GM12878 (cell line): ENCODE data around the gene AEBP2. TPM values are rescaled to one million over a fixed set of nuclear protein-coding genes. Genes with fewer than 3 reads are reported as not detected.
A peak's percentile ranks its signal among the peaks of the same experiment; 100 is the strongest.

Source experiments
- ATAC-seq: fragments of 200-7000 bp; cut with Tn5 transposase; 3 replicates; pipeline ENCODE4 v1.9.1; 2020; ENCODE audit warnings: mild to moderate bottlenecking, moderate library complexity
- BruUV-seq: library from RNA; stranded (reverse); fragments of 400-500 nt; replicated peaks from 2 replicates; lab custom pipeline; 2021; lab: Mats Ljungman, UMichigan
- CTCF ChIA-PET: fragments of 300-600 bp; sonication (Branson Sonifier 250); formaldehyde crosslinking; extraction: SDS; loops from one replicate; lab custom pipeline; 2021; ENCODE audit warnings: inconsistent platforms; lab: Yijun Ruan, JAX
- POLR2A ChIA-PET: fragments of 350-600 bp; formaldehyde crosslinking; extraction: SDS; loops from one replicate; lab custom pipeline; 2021; ENCODE audit warnings: inconsistent platforms; lab: Charles Lee
- RAD21 ChIA-PET: fragments of 300-600 bp; sonication (Branson Sonifier 250); formaldehyde crosslinking; loops from one replicate; lab custom pipeline; 2023; ENCODE audit warnings: antibody characterized with exemption; ENCODE audit not compliant: unreplicated experiment; lab: Charles Lee
- SMC1A ChIA-PET: fragments of 300-600 bp; sonication (Branson Sonifier 250); formaldehyde crosslinking; loops from one replicate; lab custom pipeline; 2023; ENCODE audit not compliant: unreplicated experiment, uncharacterized antibody; lab: Charles Lee
- DNase-seq: peaks from one replicate; pipeline ENCODE4 v3.0.0-alpha.2; 2011; ENCODE audit warnings: low read depth, low spot score
- FAIRE-seq: peaks from 3 replicates; lab custom pipeline; 2011; peaks lifted over from hg19 to GRCh38; lab: Jason Lieb, UNC
- H2AFZ ChIP-seq: 2 replicates; pipeline ENCODE4 v1.6.0; 2011; ENCODE audit warnings: low read depth, low read length, control low read depth; ENCODE audit not compliant: control insufficient read depth
- H3K27ac ChIP-seq: 2 replicates; pipeline ENCODE4 v1.5.1; 2011; ENCODE audit warnings: control low read depth; ENCODE audit not compliant: control insufficient read depth, insufficient read depth
- H3K27me3 ChIP-seq, 2 experiments: replicated peaks in 1 of 2; 2 replicates each; pipeline versions ENCODE4 v1.6.0 to v1.6.1; 2011; ENCODE audit warnings: low read length in 1 of 2; ENCODE audit not compliant: control insufficient read depth in 2 of 2, insufficient read depth in 2 of 2
- H3K36me3 ChIP-seq, 2 experiments: 2 replicates each; pipeline ENCODE4 v1.5.1; 2011; ENCODE audit warnings: low read length in 1 of 2; ENCODE audit not compliant: control insufficient read depth in 2 of 2, insufficient read depth in 2 of 2
- H3K4me1 ChIP-seq: 2 replicates; pipeline ENCODE4 v1.6.1; 2011; ENCODE audit warnings: mild to moderate bottlenecking, low read length, moderate library complexity, mixed read lengths; ENCODE audit not compliant: control insufficient read depth, insufficient read depth
- H3K4me2 ChIP-seq: 2 replicates; pipeline ENCODE4 v1.6.0; 2011; ENCODE audit warnings: control low read depth; ENCODE audit not compliant: control insufficient read depth, insufficient read depth
- H3K4me3 ChIP-seq: fragments of 200-600 bp; sonication (generic); 2 replicates; pipeline ENCODE4 v1.5.1; 2016
- H3K79me2 ChIP-seq: 2 replicates; pipeline ENCODE4 v1.6.0; 2011; ENCODE audit warnings: low read length; ENCODE audit not compliant: control insufficient read depth, insufficient read depth
- H3K9ac ChIP-seq: 2 replicates; pipeline ENCODE4 v1.8.0; 2011; ENCODE audit warnings: low read length, control low read depth, mixed read lengths; ENCODE audit not compliant: control insufficient read depth, insufficient read depth
- H3K9me3 ChIP-seq: replicated peaks from 3 replicates; pipeline ENCODE4 v1.5.1; 2011; ENCODE audit warnings: mild to moderate bottlenecking, low read length; ENCODE audit not compliant: control insufficient read depth, insufficient read depth
- H4K20me1 ChIP-seq: 2 replicates; pipeline ENCODE4 v1.6.0; 2011; ENCODE audit not compliant: control insufficient read depth, insufficient read depth
- E2F8 ChIP-seq: fragments of 450-650 bp; IDR thresholded peaks from 2 replicates; pipeline ENCODE4 v1.6.1; 2018; ENCODE audit warnings: mild to moderate bottlenecking, low read depth, moderate library complexity; ENCODE audit not compliant: partially characterized antibody
- NR2C2 ChIP-seq: IDR thresholded peaks from 2 replicates; pipeline ENCODE4 v1.6.1; 2011; ENCODE audit warnings: borderline replicate concordance, low read depth; ENCODE audit not compliant: control insufficient read depth, insufficient read length
- SPI1 ChIP-seq: IDR thresholded peaks from 2 replicates; pipeline ENCODE4 v1.6.1; 2011; ENCODE audit warnings: low read depth, mild to moderate bottlenecking, low read length, moderate library complexity, borderline replicate concordance; ENCODE audit not compliant: insufficient read depth
- ZNF207 ChIP-seq: fragments of 450-650 bp; IDR thresholded peaks from 2 replicates; pipeline ENCODE4 v1.6.1; 2014; ENCODE audit warnings: antibody characterized with exemption, mild to moderate bottlenecking, borderline replicate concordance
- ZZZ3 ChIP-seq: IDR thresholded peaks from 2 replicates; pipeline ENCODE4 v1.6.1; 2011; ENCODE audit warnings: low read depth; ENCODE audit not compliant: control insufficient read depth, insufficient read length
- WGBS: methylation state at CpG from one replicate; pipeline ENCODE4 v1.1.6; 2016; ENCODE audit warnings: low lambda C conversion rate; ENCODE audit not compliant: insufficient replicate concordance, insufficient coverage; ENCODE audit errors: missing lambda C conversion rate; 5-methylcytosine and 5-hydroxymethylcytosine counted together
- in situ Hi-C: fragments of 300-500 bp; cut with MboI; formaldehyde crosslinking; loops from 9 replicates; pipeline ENCODE4 v1.14.3; 2018; ENCODE audit warnings: mixed read lengths
- intact Hi-C: fragments of 100-400 bp; cut with micrococcal nuclease; formaldehyde crosslinking; loops from one replicate; pipeline ENCODE4 v1.14.2; 2022; ENCODE audit not compliant: unreplicated experiment
- polyA plus RNA-seq, 11 experiments: library from polyadenylated mRNA; depleted of rRNA in 4 of 11; unstranded in 6 of 11; stranded (reverse) in 5 of 11; fragments of >200 nt; fragmentation: Nextera tagmentation in 4 of 11; fragmentation: Illumina TruSeq in 1 of 11; extraction: Ambion mirVana in 4 of 11; extraction: Trizol in 1 of 11; gene quantifications; 1 replicate in 1 of 11; 2 replicates in 10 of 11; pipeline versions ENCODE4 v1.2.1 to v1.2.3, GENCODE V29; 2011 to 2016; ENCODE audit warnings: inconsistent platforms in 2 of 11, missing spikeins in 2 of 11, low read depth in 1 of 11
- total RNA-seq, 4 experiments: library from RNA; depleted of rRNA in 3 of 4; stranded (reverse); fragments of >200 nt in 3 of 4; fragmentation: Illumina TruSeq in 1 of 4; extraction: Trizol in 1 of 4; gene quantifications; 2 replicates each; pipeline versions ENCODE4 v1.2.1 to v1.2.3, GENCODE V29; 2013 to 2021

Gene AEBP2
- total and polyA plus RNA-seq, 10 of the 15 experiments (the other 5 are each of a cell fraction or from before 2014, with no cell fraction given), result 17.6 to 126 (median 44.8) TPM

GRCh38 chr12:19453961-19454360 lies 14.7 kb downstream of the AEBP2 start:
- no TSS peak for BruUV-seq
- peaks cover 20% of the 10 kb centered on the region for H3K4me1 ChIP-seq

More at GRCh38 chr12:19453961-19454360, 14.7 kb downstream of the AEBP2 start:
- no peaks in the 10 kb centered on the region for H3K36me3 ChIP-seq
- no peaks in the 10 kb centered on the region for H3K27me3 ChIP-seq
- H3K79me2 ChIP-seq, result peaks cover 85% of the 10 kb centered on the region
- no peak overlapping the region for H2AFZ ChIP-seq
- H3K4me3 ChIP-seq, result no peak overlapping the region
- no peak overlapping the region for H3K9ac ChIP-seq
- in situ Hi-C loops, result no loop called here
- ChIA-PET SMC1A (no interaction called here), CTCF (no interaction called here), RAD21 (no interaction called here), POLR2A (no interaction called here)
- DNase-seq (no peak), ATAC-seq (no peak), FAIRE-seq (no peak)
- H3K27ac ChIP-seq, result no peak overlapping the region
- intact Hi-C loops, result no loop called here
- TF ChIP-seq SPI1 (peak; percentile 15; the same call in 1 of the 2 replicates), NR2C2 (no peak), ZNF207 (no peak), E2F8 (no peak), ZZZ3 (no peak)
- WGBS, result 86% methylated on average over 7 of the region's 7 CpGs
- no peaks in the 10 kb centered on the region for H4K20me1 ChIP-seq
- H3K9me3 ChIP-seq, result no peaks in the 10 kb centered on the region; the same call in 2 of the 3 replicates
- H3K4me2 ChIP-seq, result no peak overlapping the region
